HG03575 (cell line): ENCODE results near the gene CYLD.

ENCODE experiments used
- ATAC-seq: cut with Tn5 transposase; IDR thresholded peaks from one replicate; pipeline ENCODE4 v1.9.1; 2021; ENCODE audit not compliant: unreplicated experiment, insufficient number of reproducible peaks, low FRiP score; ENCODE audit errors: extremely low read depth

CYLD gene

DNA sequence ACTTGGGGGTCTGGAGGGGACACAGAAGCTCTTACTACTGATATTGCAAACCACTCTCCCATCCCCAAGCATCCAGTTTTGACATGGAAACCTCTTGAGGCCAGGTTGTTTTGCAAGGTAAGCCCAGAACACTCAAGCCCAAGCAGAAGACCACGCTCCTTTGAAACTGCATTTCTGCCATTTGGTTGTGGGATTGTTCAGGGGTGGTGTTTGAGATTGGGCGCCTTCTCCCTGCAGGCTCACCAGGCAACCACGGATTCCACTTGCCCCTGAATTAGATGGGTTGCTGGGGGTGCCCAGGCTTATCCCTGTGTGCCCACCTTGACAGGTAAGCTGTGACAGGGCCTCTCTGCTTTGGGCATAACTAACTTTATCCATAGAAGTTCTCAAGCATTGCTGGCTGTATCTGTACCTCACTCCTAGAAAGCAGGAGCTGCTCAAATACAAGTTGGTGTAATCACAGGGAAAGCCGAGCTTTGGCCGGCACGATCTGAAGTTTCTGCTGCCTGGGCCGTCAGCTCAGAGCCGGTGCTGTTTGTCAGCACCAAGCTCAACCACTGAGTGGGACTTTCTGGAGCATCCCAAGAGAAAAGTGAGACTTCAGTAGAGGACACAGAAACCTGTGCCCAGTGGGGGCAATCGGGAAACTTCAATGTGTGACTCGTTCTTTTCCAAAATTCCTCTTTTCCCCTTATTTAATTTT, 93.6 kb downstream of the CYLD start:
- ATAC-seq: no peak

DNA sequence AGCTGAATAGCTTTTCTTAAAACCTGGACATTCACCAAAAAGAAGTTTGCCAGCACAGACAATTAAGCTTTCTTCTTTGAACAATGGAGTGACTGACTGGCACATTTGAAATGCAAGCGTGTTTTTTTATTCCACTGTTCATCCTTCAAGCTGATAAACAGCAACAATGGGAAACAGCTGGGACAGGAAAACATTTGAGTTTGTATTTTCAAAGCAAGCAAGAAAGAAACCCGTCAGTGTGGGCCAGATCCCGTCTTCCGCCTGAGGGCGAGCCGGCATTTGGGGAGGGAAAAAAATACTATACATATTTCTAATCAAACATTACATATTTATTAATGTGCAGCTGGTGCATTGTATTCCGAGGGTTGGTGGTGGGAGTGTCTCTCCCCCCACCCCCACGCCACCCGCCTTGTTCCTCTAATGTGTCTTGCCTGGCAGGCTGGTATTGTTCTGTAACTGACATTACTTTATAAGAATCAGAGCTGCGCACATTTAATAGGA, 94.3 kb downstream of the CYLD start:
- no peak for ATAC-seq

DNA sequence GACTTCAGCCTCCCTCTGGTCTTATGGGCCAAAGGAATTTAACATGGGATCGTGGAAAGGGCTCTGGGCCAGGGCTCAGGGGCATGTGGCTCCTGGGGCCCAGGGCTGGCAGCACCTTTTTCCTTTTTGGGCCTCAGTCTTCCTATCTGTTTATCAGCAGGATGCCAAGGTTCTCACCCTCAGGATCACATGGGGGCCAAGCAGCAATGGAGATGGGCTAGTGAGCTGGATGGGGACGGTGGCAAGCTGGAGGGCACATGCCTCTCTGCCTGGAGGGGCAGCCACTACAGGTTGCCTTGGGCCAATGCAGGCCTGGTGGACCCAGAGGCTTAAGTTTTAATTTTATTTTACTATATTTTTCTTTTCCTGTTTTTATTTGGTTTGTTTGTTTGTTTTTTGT, 95.4 kb downstream of the CYLD start:
- ATAC-seq: no peak

DNA sequence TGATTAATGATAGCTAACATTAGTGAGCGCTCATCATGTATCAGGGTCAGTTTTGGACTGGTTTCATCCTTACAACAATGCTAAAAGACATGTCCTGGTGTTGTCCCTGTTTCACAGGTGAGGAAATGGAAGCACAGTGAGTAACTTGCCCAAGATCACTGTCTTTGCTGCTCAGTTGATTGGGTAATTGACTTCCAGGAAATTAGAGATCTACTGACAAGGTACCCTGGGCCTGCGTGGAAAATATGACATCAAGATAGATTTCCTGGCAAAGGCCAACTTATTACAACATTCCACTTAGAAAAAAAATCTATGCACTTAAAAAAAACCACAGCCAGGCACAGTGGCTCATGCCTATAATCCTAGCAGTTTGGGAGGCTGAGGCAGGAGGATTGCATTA, 96.3 kb downstream of the CYLD start:
- ATAC-seq: no peak

DNA sequence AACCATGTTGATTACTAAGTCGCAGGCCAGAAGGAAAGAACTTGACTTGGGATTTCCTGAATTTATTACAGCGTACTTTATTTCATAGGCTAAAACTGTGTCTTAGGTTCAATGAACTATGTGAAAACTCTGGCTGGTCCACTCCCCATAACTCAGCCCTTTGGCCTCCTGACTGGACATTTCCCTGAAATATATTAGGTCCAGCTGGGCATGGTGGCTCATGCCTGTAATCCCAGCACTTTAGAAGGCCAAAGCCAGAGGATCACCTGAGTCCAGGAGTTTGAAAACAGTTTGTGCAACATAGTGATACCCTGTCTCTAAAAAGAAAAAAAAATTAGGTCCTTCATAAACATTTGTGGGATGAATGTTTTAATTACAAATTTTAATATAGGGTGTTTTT, 97.0 kb downstream of the CYLD start:
- no peak for ATAC-seq

DNA sequence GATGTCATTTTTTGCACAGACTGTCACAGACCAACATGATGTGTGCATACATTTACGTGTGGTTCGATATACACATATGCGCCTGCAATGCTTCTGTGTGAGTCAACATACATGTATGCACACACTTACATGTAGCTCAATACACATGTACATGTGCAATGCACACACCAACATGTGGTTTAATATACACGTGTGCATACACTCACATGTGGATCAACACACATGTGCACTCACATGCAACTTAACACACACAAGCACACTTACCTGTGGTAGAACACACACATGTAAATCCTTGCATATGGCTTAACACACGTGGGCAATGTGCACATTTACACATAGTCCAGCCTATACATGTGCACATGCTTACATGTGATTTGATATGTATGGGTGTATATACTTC, 97.5 kb downstream of the CYLD start:
- ATAC-seq: no peak

DNA sequence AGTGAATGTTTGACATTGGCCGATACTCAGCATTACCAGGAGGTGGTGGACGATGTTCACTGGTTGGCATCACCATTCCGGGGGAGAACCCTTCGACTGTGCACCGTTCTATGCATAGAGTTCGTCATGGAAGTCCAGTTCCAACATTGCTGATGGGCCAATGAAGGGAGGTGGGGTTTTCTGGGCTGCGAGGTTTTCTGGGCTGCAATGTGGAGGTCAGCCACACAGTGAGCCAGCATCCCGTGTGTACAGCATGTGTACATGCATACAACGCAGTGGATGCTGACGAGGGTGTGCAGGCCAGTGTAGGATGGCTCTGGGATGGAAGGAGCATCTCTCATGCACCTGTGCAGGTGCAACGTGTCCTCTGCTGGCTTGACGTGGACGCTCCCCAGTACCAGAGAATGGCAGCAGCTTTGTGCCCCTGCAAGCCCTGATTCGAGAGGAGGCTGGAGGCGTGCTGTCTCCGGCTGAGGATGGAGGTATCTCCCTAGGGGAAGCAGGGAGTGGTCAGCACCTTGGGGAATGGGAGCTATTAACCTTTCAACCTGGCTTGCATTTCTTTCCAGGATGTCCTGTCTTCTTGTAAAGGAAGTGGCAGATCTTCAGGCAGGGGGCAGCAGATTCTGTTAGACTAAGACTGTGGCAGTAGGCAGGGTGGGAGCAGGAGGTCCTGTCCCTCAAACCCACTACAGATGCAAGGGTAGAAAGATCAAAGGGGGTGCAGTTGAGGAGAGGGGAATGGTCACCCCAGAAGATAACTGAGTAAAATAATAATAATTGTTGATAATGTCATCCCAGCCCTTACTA, 98.2 kb downstream of the CYLD start:
- ATAC-seq: no peak

DNA sequence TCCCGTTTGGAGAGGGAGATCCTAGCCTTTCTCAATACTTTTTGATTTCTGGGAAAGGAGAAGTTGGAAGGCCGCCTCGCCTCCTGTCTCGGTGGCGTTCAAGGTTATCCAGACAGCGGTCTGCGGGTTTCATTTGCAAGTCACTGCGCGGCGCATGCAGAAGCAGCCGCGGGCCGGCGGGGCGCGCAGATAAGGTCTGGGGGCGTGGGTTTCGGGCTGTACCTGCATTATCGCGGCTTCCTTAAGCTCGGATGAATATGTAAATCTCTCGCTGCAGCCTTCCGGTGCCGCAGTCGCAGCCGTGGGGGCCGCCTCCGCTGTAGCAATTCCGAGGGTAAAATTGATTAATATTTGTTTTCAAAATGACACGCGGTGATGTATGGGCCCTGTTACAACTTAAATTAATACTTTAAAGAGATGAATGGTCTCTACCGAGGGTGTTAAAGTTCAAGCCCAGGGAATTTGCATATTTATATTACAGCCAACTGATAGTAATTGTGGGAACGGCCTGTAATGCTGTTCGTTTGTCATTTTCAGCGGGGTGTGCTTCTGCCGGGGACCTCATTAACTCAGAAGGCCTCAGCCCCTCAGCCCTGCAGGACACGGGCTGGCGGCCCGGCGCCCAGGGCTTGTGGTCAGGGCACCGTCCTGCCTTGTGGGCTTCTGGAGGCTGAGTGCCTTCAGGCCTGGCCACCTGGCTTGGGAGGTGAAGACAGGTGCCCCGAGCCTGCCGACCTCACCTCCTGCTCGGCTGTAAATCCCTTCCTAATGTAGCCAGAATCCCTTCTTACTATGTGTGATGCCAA, 99.4 kb downstream of the CYLD start:
- ATAC-seq: no peak

DNA sequence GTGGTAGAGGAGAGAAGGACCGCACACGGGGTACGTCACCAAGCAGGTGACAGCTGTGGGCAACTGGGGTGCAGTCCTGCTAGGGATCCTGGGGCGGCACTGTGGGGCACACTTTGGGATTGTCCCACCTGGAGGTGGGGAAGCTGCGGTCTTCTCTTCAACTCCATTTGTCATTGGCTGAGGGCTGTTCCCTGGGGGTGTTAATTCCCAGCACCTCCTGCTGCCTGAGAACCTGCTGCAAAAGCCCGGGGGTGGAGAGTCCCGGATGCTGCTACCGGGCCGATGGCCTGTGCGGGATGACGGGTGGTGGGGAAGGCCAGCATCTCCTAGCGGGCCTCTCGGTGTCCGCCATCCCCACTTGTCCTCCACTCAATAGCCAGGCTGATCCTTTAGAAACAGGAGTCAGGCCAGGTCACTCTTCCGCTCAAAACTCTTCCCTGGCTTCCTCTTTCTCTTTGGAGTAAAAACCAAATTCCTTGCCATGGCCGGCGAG, 100.2 kb downstream of the CYLD start:
- no peak for ATAC-seq

DNA sequence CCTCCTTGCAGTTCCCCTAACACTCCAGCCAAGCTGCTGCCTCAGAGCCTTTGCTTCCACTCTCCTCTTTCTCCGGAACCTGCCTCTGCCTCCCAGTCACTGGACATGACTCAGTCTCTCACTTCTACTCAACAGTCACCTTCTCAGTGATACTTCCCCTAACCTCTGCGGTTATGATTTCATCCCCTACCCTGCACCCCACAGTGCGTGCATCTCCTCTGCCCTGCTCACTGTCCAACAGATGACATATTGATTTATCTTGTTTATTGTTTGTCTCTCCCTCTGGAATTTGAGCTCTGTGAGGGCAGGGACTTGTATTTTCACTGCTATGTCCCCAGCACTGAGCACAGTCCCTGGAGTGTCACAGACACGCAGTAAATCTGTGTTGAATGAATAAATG, 100.7 kb downstream of the CYLD start:
- ATAC-seq: no peak

DNA sequence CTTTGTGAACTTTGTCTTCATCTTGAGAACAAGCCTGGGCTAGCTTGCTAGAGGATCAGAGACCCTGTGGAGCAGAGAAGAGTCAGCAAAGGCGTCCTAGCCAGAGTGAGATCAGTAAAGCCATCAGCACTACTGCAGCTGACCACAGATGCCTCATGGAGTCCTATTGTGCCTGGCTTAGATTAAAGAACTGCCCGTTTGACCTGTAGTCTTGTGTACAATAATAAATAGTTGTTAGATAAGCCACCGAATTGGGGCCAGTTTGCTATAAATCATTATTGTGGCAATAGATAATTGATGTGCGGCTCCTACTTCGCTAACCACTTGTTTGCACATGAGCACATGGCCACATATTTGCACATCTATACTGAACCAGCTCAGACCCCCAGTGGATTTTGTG, 103.0 kb downstream of the CYLD start:
- ATAC-seq: no peak

DNA sequence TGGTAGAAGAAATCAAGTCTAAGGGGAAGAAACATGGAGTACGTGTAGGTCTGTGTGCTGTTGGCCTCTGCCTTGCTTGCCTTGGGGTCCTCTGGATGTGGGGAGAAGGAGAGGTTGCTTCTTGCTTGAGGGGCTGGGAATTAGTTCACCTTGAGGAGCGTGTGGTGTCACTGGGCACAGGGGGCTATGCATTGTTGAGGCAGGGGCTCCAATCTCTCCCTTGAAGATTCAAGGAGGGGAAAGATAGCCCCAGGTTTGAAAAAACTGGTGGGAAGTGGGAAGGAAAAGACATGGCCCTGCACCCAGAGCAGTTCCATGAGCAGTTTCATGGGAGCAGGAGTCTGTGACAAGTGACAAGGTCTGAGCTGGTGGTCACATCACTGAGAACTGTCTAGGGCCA, 103.4 kb downstream of the CYLD start:
- no peak for ATAC-seq

DNA sequence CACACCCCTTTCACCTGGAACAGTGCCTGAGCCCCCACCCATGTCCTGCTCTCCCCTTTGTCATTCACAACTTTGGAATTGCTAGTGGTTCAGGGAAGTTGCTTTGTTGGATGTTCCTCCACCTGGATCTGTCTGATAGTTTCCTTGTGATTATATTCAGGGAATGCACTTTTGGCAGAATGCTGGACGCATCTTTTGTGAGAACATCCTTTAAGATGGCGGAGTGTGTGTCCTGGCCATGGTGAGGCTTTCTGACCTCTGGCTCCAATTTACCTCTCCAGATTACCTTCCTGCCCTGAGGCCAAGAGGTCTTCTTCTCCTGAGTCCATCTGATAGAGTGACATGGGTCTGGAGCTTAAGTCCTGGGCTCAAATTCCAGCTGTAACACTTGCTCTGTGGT, 104.6 kb downstream of the CYLD start:
- no peak for ATAC-seq

DNA sequence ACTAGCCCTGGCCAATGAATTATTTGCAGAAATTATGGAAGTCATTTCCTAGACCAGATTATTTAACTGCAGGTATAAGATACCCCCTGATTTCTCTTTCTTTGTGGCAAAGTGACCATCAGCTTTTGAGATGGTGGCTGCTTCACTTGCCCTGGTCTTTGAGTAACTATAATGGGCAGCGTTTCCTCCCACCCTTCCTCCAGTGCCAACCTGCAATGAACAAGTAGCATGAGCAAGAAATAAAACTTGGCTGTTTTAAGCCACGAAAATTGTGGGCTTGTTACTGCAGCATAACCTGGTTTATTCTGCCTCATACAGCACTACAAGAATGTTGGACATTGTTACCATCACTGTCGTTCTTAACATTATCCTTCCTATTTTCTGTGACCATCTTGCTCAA, 105.3 kb downstream of the CYLD start:
- ATAC-seq: no peak

DNA sequence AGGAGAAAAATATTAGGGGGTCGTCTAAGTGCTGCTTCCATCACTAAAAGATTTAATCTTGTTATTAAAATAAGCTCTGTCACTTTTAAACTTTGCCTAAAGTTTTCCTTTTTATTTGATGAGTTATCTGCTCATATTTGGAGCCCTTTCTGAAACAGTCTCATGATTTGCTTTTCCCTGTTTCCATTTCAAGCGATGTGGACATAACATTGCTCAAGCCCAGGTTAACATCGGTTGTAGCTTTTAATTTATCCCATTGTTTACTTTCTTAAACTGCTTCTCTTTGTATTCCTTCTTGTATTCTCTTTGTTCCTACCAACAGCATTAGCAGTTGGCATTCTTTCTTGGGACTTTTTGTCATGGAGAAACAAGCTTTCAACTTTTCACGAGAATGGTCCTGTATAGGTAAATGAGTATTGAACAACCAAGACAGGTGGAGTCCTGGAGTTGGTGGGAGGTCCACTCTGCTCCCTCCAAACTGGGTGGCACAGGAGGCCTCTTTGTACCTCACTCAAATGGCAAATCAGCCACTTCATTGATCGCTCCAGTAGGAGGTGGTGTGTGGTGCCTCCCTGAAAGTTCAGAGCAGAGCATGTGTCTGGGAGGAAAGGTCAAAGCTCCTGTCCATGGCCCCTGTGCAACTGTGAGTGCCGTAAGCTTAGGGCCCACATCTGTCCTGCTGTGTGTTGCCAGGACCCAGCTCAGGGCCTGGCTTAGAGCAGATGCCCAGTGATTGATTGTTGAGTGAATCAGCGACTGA, 107.0 kb downstream of the CYLD start:
- no peak for ATAC-seq
